HG03432 (cell line): ENCODE data around the gene RYR3.
A peak's percentile ranks its signal among the peaks of the same experiment; 100 is the strongest.

ENCODE experiments used
- ATAC-seq: cut with Tn5 transposase; IDR thresholded peaks from one replicate; pipeline ENCODE4 v1.9.1; 2021; ENCODE audit warnings: mild to moderate bottlenecking, moderate library complexity; ENCODE audit not compliant: unreplicated experiment

The RYR3 gene

GRCh38 chr15:33317896-33318295 lies 7.1 kb downstream of the RYR3 start:
- ATAC-seq: no peak

DNA sequence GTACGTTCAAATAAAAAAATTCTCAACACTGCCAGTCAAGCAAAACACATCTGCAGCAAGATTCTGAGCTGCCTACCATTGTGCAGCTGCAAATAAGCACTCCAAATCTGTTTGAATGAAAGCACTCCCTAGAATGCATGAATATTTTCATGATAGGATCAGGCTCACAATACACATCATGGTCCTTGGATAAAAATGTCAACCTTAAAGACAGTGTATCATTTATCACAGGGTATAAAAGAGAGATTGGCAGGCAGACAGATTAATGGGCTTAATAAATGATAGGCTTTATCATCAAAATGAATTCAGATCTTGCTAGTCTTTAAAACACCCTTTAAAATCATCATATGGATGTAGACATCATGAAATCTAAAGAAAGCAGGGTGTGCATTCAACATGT lies 9.2 kb downstream of the RYR3 start:
- ATAC-seq: no peak

DNA sequence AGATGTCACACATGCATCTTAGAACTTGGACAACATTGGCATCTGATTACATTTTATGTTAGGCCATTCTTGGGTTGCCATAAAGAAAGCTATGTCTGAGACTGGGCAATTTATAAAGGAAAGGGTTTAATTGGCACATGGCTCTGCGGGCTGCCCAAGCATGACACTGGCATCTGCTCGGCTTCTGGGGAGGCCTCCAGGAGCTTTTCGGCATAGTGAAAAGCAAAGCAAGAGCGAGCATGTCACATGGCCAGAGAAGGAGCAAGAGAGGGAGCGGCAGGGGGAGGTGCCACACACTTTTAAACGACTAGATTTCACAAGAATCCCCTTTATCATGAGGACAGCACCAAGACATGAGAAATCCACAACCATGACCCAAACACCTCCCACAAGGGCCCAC lies 11.3 kb downstream of the RYR3 start:
- no peak for ATAC-seq

- no peak for ATAC-seq
Observed at GRCh38 chr15:33324609-33325008, 13.8 kb downstream of the RYR3 start.

DNA sequence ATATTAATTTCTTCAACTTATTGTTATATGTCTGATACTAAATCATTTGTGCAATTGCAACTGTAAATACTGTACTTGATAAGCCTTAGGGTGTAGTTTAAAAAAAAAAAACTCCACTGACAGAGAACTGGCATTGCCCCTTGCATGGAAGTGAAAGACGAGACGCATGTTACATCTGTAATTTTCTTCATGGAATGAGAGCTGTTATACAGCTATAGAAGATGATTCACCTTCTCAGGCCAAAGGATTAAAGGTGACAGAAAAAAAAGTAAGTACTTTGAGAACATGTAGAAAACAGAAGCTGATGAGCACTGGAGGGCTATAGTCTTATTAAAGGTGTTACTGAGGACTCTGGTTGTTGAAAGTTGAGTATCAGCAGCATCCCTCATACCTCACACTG lies 16.1 kb downstream of the RYR3 start:
- ATAC-seq: no peak

DNA sequence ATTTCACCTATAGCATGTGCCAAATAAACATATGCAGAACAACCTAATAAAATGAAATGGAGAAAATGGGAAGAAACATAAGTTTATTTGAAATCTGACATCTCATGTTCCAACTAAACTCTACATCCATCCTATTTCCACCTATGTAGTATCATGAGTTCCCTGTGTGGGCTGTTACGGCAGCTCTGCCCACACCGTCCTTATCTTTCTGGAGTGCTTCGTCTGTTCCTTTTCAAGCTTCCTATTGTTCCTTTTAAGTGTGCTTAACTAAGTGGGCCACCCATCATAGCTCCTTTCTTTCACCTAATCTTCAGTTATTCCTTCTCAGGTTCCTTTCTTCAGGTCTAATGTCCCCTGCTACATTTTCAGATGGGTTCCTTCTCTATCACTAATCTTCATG lies 17.3 kb downstream of the RYR3 start:
- ATAC-seq: no peak

DNA sequence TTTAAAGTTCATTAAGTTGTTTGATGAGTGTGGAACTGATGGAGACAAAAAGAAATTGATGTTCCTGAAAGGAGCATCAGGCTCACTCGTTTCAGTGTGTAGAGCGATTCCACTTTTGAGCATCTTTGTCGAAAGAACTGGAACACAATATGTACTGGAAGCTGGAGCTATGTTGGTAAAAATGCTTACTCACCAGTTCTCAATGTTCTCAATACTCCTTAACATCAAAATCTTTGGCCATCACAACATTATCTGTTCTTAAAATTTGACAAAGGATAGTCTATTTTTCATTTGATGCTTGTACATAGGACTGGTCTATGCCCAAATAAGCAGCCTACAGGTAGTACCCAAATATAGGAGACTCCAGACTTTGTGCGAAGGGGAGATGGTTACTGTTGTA lies 18.7 kb downstream of the RYR3 start:
- ATAC-seq: no peak

DNA sequence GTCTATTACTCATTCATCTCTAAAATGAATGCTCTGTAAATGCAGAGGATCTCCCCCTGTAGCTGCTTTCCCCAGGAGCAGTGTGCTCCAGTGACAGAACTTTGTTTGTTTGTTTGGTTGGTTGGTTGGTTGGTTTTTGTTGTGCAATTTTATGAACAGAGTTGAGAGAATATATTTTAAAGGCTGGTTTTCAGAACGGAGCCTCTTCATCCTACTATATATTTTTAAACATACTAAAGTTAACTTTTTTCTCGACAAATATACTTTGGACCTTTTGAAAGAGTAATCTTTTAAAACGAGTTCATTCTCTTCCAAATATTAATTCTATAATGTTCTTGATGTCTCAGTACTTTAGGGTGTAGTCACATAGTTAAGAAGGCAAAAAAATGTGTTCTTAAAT lies 20.2 kb downstream of the RYR3 start:
- no peak for ATAC-seq

GRCh38 chr15:33341953-33342352 lies 31.2 kb downstream of the RYR3 start:
- ATAC-seq: no peak

DNA sequence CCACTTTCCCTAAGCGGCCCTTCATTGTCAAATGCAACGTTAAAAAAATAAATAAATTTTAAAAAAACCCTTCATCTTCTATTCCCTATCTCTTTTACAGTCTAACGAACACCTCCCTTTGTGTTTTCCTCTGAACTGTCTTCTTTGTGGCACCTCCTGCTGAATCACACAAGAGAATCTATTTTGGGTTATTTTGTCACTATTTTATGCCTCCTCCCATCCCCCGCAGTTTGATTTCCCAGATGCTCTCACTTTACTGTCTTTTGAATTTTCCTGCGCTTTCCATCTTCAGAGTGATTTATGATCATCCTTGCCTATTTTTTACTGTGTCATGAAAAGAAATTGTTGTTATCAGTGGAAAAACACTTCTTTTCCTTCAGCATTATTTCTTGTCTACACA lies 32.5 kb downstream of the RYR3 start:
- no peak for ATAC-seq

DNA sequence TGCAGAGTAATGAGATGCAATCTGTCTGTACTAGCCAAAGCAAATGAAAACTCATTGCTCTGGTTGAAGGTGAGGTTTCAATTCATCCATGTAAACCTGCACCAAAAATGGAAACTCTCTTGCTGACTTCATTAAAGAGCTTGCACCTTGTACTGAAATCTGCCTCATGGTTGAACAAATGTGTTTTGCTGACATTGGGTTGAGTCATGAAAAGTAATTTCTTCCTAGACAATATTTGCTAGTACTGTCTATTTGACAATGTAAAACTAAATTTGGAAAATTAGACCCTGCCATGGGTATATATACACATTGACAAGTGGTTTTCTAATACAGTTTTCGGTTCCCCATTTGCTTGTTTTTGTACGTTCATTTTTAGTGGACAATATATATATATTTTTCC lies 33.3 kb downstream of the RYR3 start:
- peak; percentile 48 for ATAC-seq

GRCh38 chr15:33344530-33344929 lies 33.8 kb downstream of the RYR3 start:
- ATAC-seq: no peak

DNA sequence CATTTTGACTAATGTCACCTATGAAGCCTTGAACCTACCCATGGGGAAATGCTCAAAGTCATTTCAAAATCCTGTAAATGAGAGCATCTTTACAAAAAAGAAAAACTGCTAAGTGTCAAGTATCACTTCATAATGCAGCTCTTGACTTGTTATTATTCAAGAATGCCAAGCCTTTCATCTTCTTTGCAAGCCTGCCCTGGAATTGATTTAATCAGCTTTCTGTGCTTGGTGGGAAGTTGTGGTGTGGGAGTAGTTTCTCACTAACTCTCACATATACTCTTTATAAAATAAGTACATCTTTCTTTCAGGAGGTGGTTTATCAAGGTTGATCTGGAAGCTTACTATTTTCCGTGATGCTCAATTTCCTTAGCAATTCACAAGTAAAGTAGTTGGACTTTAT lies 43.6 kb downstream of the RYR3 start:
- ATAC-seq: no peak

DNA sequence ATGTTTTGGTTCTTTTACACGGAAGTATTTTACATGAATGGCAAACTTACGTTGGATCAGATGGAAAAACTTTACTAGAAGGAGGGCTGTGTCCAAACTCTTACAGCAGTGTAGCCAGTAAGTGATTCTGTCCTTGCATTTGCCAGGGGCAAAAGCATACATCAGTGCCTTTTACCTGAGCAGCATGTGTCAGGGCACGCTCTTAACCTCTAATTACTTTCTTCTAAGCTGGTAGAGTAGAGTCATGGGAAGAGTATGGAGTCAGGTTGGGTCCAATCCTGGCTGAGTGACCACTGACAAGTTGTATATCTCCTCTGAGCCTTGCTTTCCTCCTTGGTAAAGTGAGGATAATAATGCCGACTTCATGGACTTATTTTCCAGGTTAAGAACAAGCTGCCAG lies 47.1 kb downstream of the RYR3 start:
- no peak for ATAC-seq

GRCh38 chr15:33358306-33358705 lies 47.5 kb downstream of the RYR3 start:
- ATAC-seq: no peak

- ATAC-seq: no peak
Observed at GRCh38 chr15:33360886-33361285, 50.1 kb downstream of the RYR3 start.

GRCh38 chr15:33369941-33370622 lies 59.3 kb downstream of the RYR3 start:
- no peak for ATAC-seq

DNA sequence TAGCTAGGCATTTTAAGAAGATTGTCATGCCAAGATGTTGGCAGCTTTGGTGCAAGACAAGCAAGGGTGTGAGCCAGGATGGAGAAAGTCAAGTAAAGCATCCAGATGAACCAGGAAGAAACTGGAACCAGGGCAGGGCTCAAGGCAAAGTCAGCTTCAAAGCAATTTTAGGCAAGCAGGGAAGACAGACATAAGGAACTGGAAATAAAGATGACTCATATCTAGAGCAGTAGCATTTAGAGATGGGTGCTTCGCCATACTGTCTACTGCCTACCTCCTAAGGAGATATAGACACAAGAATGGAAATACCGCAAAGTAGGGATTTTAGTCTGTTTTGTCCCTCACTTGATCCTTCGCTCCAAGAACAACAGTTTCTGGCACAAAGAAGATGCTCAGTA lies 59.9 kb downstream of the RYR3 start:
- no peak for ATAC-seq

- no peak for ATAC-seq
Observed at GRCh38 chr15:33371159-33371558, 60.4 kb downstream of the RYR3 start.

- ATAC-seq: no peak
Observed at GRCh38 chr15:33374226-33374914, 63.6 kb downstream of the RYR3 start.

DNA sequence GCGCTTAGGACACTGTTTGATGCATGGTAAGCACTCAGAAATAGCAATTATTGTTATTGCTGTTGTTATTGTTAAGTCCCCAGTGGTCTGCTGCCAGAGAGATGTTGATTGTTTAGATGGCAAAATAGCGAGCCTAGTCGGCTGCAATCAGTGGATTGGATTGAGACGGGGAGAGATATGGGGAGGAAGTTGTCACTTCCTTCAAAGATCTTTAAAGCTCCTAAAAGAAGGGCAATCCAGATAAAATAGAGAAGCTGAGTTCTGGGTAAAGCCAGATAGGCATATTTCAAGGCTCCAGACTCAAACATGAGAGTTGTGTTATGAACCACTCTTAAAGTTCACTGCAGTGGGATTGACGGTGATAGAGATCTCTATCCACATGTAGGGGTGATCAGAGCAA lies 64.5 kb downstream of the RYR3 start:
- no peak for ATAC-seq

DNA sequence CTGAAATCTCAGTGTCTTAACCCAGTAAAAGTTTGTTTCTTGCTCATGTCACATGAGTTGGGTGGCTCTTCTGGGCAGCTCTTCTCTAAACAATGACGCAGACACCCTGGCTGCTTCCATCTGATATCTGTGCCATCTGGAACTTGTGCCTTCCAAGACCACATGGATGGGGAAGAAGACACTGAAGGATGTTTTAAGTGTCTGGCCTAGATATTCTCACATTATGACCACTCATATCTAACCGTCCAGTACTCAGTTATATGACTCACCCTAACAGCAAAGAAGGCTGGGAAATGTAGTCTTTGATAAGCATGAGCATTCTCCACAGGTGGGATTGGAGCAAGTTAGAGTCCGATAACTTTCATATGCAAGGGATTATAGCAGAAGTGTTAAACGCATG lies 66.4 kb downstream of the RYR3 start:
- no peak for ATAC-seq
